GM23248 (cell line): Measurements from ENCODE around the gene PLXNB3. TPM values are rescaled to one million over a fixed set of nuclear protein-coding genes. Genes with fewer than 3 reads are reported as not detected.

Experiments
- DNase-seq: peaks from one replicate; pipeline ENCODE4 v3.0.0-alpha.2; 2015
- H2AFZ ChIP-seq: fragments of 200-600 bp; sonication (generic); 2 replicates; pipeline ENCODE4 v1.6.1; 2016; ENCODE audit warnings: antibody characterized with exemption
- H3F3A ChIP-seq: fragments of 200-600 bp; sonication (generic); 2 replicates; pipeline ENCODE4 v1.6.1; 2016; ENCODE audit warnings: mild to moderate bottlenecking, antibody characterized with exemption, mixed run types; ENCODE audit not compliant: insufficient read depth
- H3K27ac ChIP-seq: fragments of 200-600 bp; sonication (generic); 2 replicates; pipeline ENCODE4 v1.5.1; 2016; ENCODE audit warnings: mild to moderate bottlenecking
- H3K27me3 ChIP-seq: fragments of 200-600 bp; sonication (generic); replicated peaks from 2 replicates; pipeline ENCODE4 v1.6.1; 2016; ENCODE audit warnings: mild to moderate bottlenecking; ENCODE audit not compliant: insufficient read depth
- H3K36me3 ChIP-seq: fragments of 200-600 bp; sonication (generic); 2 replicates; pipeline ENCODE4 v1.6.1; 2016; ENCODE audit warnings: low read depth, mild to moderate bottlenecking
- H3K4me1 ChIP-seq: fragments of 200-600 bp; sonication (generic); 2 replicates; pipeline ENCODE4 v1.6.1; 2016; ENCODE audit warnings: mild to moderate bottlenecking; ENCODE audit not compliant: insufficient read depth
- H3K4me2 ChIP-seq: fragments of 200-600 bp; sonication (generic); one replicate; pipeline ENCODE4 v1.6.1; 2016; ENCODE audit warnings: mild to moderate bottlenecking; ENCODE audit not compliant: unreplicated experiment
- H3K4me3 ChIP-seq: fragments of 200-600 bp; sonication (generic); 2 replicates; pipeline ENCODE4 v1.5.1; 2016; ENCODE audit warnings: mild to moderate bottlenecking
- H3K79me2 ChIP-seq: fragments of 200-600 bp; sonication (generic); 2 replicates; pipeline ENCODE4 v1.6.1; 2016; ENCODE audit warnings: mild to moderate bottlenecking; ENCODE audit not compliant: insufficient read depth
- H3K9ac ChIP-seq: fragments of 200-600 bp; sonication (generic); 2 replicates; pipeline ENCODE4 v1.6.1; 2016; ENCODE audit warnings: mild to moderate bottlenecking
- H3K9me2 ChIP-seq: fragments of 200-600 bp; sonication (generic); 2 replicates; pipeline ENCODE4 v1.6.1; 2016; ENCODE audit warnings: mixed run types, mild to moderate bottlenecking, moderate library complexity; ENCODE audit not compliant: insufficient read depth
- H3K9me3 ChIP-seq: fragments of 200-600 bp; sonication (generic); one replicate; pipeline ENCODE4 v1.6.1; 2017; ENCODE audit warnings: low read depth
- H4K20me1 ChIP-seq: fragments of 200-600 bp; sonication (generic); 2 replicates; pipeline ENCODE4 v1.6.0; 2016; ENCODE audit not compliant: insufficient read depth
- EZH2 ChIP-seq: fragments of 200-600 bp; sonication (generic); IDR thresholded peaks from 2 replicates; pipeline ENCODE4 v1.6.1; 2018; ENCODE audit warnings: antibody characterized with exemption, mild to moderate bottlenecking; ENCODE audit not compliant: insufficient read depth, poor library complexity, severe bottlenecking
- EZH2phosphoT487 ChIP-seq: fragments of 200-600 bp; sonication (generic); IDR thresholded peaks from 2 replicates; pipeline ENCODE4 v1.6.1; 2018; ENCODE audit warnings: antibody characterized with exemption, moderate library complexity, mild to moderate bottlenecking, low read depth; ENCODE audit not compliant: insufficient read depth
- WGBS, 2 experiments: methylation state at CpG; one replicate each; pipeline ENCODE4 v1.1.6; 2015 to 2017; ENCODE audit warnings: low lambda C conversion rate in 2 of 2, low coverage in 1 of 2; ENCODE audit errors: missing lambda C conversion rate in 2 of 2; 5-methylcytosine and 5-hydroxymethylcytosine counted together
- in situ Hi-C: fragments of 300-500 bp; cut with MboI; formaldehyde crosslinking; loops from 2 replicates; pipeline ENCODE4 v1.15.0; 2020
- polyA plus RNA-seq: library from polyadenylated mRNA; unstranded; fragments of >200 nt; fragmentation: Nextera tagmentation; extraction: Ambion mirVana; gene quantifications from 2 replicates; pipeline ENCODE4 v1.2.1, GENCODE V29; 2016
- total RNA-seq: library from RNA; depleted of rRNA; stranded (reverse); fragments of >200 nt; shearing (Covaris generic); gene quantifications from 2 replicates; pipeline ENCODE4 v1.2.3, GENCODE V29; 2014

The PLXNB3 gene
- total and polyA plus RNA-seq, 2 experiments from 2014 or later: 8.8 to 12.5 TPM

DNA sequence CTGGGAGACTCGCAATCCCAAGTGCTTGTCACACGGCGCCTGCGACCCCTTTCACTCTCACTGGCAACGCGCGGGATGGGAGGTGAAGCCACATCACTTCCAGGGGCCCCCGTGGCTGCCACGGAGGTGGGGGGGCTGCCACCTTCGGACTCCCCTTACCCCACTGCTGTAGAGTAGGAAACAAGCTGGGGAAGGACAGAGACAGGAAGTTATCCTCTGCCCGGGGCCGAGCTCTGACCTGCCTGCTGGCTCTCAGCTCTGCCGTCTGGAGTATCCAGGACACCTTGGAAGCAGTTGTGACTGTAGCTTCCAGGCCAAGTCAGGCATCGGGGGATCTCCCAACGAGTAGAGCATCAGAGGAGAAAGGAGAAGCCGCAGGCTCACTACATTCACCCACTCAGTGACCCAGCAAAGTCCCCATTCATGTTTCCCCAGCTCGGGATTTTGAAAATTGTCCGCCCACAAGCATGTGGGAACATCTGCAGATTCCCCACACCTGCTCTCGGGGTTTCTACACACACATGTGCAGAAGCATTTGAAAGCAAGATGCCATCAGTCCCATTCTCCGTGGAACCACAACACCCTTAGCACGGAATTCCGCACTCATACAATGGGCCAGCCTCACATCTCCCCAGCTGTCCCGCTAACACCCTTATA, 55.5 kb downstream of the PLXNB3 start:
- peak overlapping the region; percentile 57 for H3K4me3 ChIP-seq
- H2AFZ ChIP-seq: peak overlapping the region; percentile 51
- DNase-seq: no peak
- H4K20me1 ChIP-seq: no peaks in the 10 kb centered on the region
- no peaks in the 10 kb centered on the region for H3K27me3 ChIP-seq
- no peak for TF ChIP-seq EZH2
- TF ChIP-seq EZH2phosphoT487: no peak
- no peaks in the 10 kb centered on the region for H3F3A ChIP-seq
- no peaks in the 10 kb centered on the region for H3K9me2 ChIP-seq
- no peaks in the 10 kb centered on the region for H3K9me3 ChIP-seq
- no peaks in the 10 kb centered on the region for H3K79me2 ChIP-seq
- peak overlapping the region; percentile 48 for H3K4me2 ChIP-seq
- H3K9ac ChIP-seq: 0 out of 2 replicates have a peak overlapping the region, but pooled peaks have one; percentile 21
- H3K36me3 ChIP-seq: no peaks in the 10 kb centered on the region
- WGBS, 2 experiments: 27 to 32% methylated on average over 21 to 22 of the region's 23 CpGs
- in situ Hi-C loops: no loop called here
- no peaks in the 10 kb centered on the region for H3K4me1 ChIP-seq
- H3K27ac ChIP-seq: no peak overlapping the region

DNA sequence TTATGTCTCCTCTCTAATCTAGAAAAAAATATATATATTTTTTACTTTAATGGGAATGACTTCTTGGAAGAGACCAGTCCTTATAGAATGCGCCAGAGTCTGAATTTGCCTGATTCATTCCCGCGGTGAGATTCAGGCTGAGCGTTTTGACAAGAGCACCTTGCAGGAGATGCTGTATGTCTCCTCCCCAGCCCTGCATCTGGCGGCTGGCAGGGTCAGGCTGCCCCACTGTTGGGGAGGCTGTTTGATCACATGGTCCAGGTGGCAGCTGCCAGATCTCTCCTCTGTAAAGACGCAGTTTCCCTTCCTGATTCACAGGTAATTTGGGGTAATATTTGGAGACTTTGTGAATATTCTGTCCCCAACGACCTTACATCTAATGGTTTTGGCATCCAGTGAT, 56.6 kb downstream of the PLXNB3 start:
- no peak for DNase-seq
- in situ Hi-C loops: no loop called here
- H3K9me3 ChIP-seq: no peaks in the 10 kb centered on the region
- H3K4me2 ChIP-seq: no peak overlapping the region
- no peaks in the 10 kb centered on the region for H4K20me1 ChIP-seq
- TF ChIP-seq EZH2phosphoT487: no peak
- no peak for TF ChIP-seq EZH2
- H3K36me3 ChIP-seq: no peaks in the 10 kb centered on the region
- H3F3A ChIP-seq: no peaks in the 10 kb centered on the region
- H3K27ac ChIP-seq: no peak overlapping the region
- no peak overlapping the region for H3K9ac ChIP-seq
- H3K27me3 ChIP-seq: no peaks in the 10 kb centered on the region
- H3K9me2 ChIP-seq: no peaks in the 10 kb centered on the region
- no peak overlapping the region for H3K4me3 ChIP-seq
- WGBS, 2 experiments: 58 to 74% methylated on average over 5 to 7 of the region's 7 CpGs
- no peaks in the 10 kb centered on the region for H3K79me2 ChIP-seq
- no peaks in the 10 kb centered on the region for H3K4me1 ChIP-seq
- H2AFZ ChIP-seq: no peak overlapping the region

DNA sequence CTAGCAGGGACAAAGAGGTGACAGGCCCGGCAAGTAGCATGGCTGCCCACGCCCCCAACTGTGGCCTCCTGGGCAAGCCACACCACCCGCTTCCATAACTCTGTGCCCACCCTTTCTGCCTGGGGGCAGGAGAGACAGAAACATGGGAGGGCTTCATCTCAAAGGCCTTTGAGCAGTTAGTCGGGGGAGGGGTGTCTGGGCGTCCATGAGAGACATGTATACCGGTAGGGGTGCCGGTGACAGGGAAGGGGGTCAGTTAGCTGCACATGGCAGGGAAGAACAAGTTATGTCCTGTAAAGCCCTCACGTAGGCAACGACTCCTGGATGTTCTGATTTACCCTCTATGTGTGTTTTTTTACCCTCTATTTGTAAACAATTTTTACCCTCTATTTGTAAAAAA, 57.0 kb downstream of the PLXNB3 start:
- WGBS, 2 experiments: 77 to 91% methylated on average over 3 to 8 of the region's 9 CpGs
- no peaks in the 10 kb centered on the region for H4K20me1 ChIP-seq
- H2AFZ ChIP-seq: no peak overlapping the region
- H3K36me3 ChIP-seq: no peaks in the 10 kb centered on the region
- H3K27ac ChIP-seq: no peak overlapping the region
- no peaks in the 10 kb centered on the region for H3K4me1 ChIP-seq
- H3K4me2 ChIP-seq: no peak overlapping the region
- no peaks in the 10 kb centered on the region for H3K9me3 ChIP-seq
- no peak for DNase-seq
- no peak overlapping the region for H3K4me3 ChIP-seq
- no peaks in the 10 kb centered on the region for H3K79me2 ChIP-seq
- no peaks in the 10 kb centered on the region for H3K9me2 ChIP-seq
- in situ Hi-C loops: no loop called here
- TF ChIP-seq EZH2 (no peak), EZH2phosphoT487 (no peak)
- no peaks in the 10 kb centered on the region for H3F3A ChIP-seq
- no peaks in the 10 kb centered on the region for H3K27me3 ChIP-seq
- H3K9ac ChIP-seq: no peak overlapping the region

DNA sequence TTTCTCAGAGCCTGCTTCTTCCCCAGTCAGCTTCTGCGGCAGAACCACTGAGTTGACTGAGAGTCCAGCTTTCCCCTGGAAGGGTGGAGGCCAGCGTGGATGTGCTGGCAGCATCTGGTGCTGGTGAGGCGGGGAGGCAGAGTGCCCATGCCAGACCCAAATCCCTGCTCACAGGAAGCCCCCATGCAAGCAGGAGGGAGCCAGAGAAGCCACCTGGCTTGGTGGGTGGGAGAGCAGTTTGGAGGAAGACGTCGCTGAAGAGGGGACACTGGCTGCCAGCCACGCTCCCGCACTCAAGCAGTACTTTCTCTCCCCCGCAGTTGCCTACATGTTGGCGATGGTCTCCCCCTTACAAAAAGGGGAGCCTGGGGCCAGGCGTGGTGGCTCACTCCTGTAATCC, 60.3 kb downstream of the PLXNB3 start:
- H3K9me2 ChIP-seq: no peaks in the 10 kb centered on the region
- H3K27ac ChIP-seq: no peak overlapping the region
- no peak overlapping the region for H3K4me3 ChIP-seq
- TF ChIP-seq EZH2 (no peak), EZH2phosphoT487 (no peak)
- H3K9me3 ChIP-seq: no peaks in the 10 kb centered on the region
- no peak overlapping the region for H3K4me2 ChIP-seq
- H3F3A ChIP-seq: no peaks in the 10 kb centered on the region
- H3K4me1 ChIP-seq: no peaks in the 10 kb centered on the region
- no peak for DNase-seq
- no peaks in the 10 kb centered on the region for H3K79me2 ChIP-seq
- no peak overlapping the region for H3K9ac ChIP-seq
- H3K36me3 ChIP-seq: no peaks in the 10 kb centered on the region
- H3K27me3 ChIP-seq: no peaks in the 10 kb centered on the region; the same call in 1 of the 2 replicates
- H2AFZ ChIP-seq: no peak overlapping the region
- 68 to 72% methylated on average over 3 to 4 of the region's 10 CpGs for WGBS, 2 experiments
- no peaks in the 10 kb centered on the region for H4K20me1 ChIP-seq
- in situ Hi-C loops: no loop called here
